ENCODE measurements around the gene METTL16.

GRCh38 chr17:2483084-2483483 is 28.6 kb downstream of the METTL16 start:
- TF ChIP-seq EZH2phosphoT487 (IDR thresholded peaks at IDR 0.05; ENCODE audit: borderline replicate concordance), result no peak
- TF ChIP-seq, protein P1, sequence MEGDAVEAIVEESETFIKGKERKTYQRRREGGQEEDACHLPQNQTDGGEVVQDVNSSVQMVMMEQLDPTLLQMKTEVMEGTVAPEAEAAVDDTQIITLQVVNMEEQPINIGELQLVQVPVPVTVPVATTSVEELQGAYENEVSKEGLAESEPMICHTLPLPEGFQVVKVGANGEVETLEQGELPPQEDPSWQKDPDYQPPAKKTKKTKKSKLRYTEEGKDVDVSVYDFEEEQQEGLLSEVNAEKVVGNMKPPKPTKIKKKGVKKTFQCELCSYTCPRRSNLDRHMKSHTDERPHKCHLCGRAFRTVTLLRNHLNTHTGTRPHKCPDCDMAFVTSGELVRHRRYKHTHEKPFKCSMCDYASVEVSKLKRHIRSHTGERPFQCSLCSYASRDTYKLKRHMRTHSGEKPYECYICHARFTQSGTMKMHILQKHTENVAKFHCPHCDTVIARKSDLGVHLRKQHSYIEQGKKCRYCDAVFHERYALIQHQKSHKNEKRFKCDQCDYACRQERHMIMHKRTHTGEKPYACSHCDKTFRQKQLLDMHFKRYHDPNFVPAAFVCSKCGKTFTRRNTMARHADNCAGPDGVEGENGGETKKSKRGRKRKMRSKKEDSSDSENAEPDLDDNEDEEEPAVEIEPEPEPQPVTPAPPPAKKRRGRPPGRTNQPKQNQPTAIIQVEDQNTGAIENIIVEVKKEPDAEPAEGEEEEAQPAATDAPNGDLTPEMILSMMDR (conservative IDR thresholded peaks at IDR 0.05; ENCODE audit: low read length), result no peak
